Tibial nerve (tissue), 4 donors: ENCODE measurements around the gene GON4L.

ENCODE experiments used
- CTCF ChIP-seq, 5 experiments: fragments of 200-600 bp in 3 of 5; fragments of 450-650 bp in 2 of 5; sonication (generic) in 3 of 5; IDR thresholded peaks; one replicate each; pipeline ENCODE4 v1.5.1; 2016 to 2019; ENCODE audit warnings: antibody characterized with exemption in 5 of 5, mild to moderate bottlenecking in 3 of 5, moderate library complexity in 2 of 5
- EP300 ChIP-seq, 2 donors: sonication (generic); formaldehyde crosslinking; IDR thresholded peaks; one replicate each; pipeline ENCODE4 v1.6.1; 2017; ENCODE audit warnings: antibody characterized with exemption in 2 of 2, mild to moderate bottlenecking in 1 of 2
- POLR2A ChIP-seq, 2 donors: fragments of 450-650 bp; IDR thresholded peaks; one replicate each; pipeline ENCODE4 v1.6.1; 2017; ENCODE audit warnings: antibody characterized with exemption in 2 of 2, mild to moderate bottlenecking in 2 of 2, moderate library complexity in 2 of 2

GRCh38 chr1:155703216-155703615, 153.8 kb downstream of the GON4L start:
- TF ChIP-seq CTCF (IDR thresholded peaks at IDR 0.05): no peak
- no peak for TF ChIP-seq POLR2A (IDR thresholded peaks at IDR 0.05)
- TF ChIP-seq EP300 (IDR thresholded peaks at IDR 0.05): no peak
